K562 (cell line): ENCODE data around the gene DROSHA. TPM values are rescaled to one million over a fixed set of nuclear protein-coding genes. Genes with fewer than 3 reads are reported as not detected.

ENCODE experiments used
- MGA ChIP-seq: fragments of 450-650 bp; IDR thresholded peaks from 2 replicates; pipeline ENCODE4 v1.6.1; 2016; ENCODE audit warnings: mild to moderate bottlenecking, moderate library complexity
- ZNF586 ChIP-seq: fragments of 450-650 bp; formaldehyde crosslinking; conservative IDR thresholded peaks from 2 replicates; pipeline ENCODE4 v1.4.0; 2020; ENCODE audit warnings: mild to moderate bottlenecking, moderate library complexity
- ZNF592 ChIP-seq: fragments of 450-650 bp; IDR thresholded peaks from 2 replicates; pipeline ENCODE4 v1.6.1; 2017; ENCODE audit warnings: antibody characterized with exemption, mild to moderate bottlenecking
- polyA plus RNA-seq, 8 experiments: library from polyadenylated mRNA; depleted of rRNA in 4 of 8; stranded (reverse) in 5 of 8; unstranded in 3 of 8; fragments of >200 nt; fragmentation: Nextera tagmentation in 2 of 8; fragmentation: Illumina TruSeq in 1 of 8; extraction: Ambion mirVana in 2 of 8; extraction: Trizol in 1 of 8; gene quantifications; 2 replicates each; pipeline versions ENCODE4 v1.2.1 to v1.2.3, GENCODE V29; 2011 to 2014; ENCODE audit warnings: inconsistent platforms in 1 of 8, missing spikeins in 1 of 8
- total RNA-seq, 7 experiments: library from RNA; depleted of rRNA in 6 of 7; stranded (reverse); fragments of >200 nt in 6 of 7; fragmentation: Illumina TruSeq in 2 of 7; extraction: Trizol in 2 of 7; gene quantifications; 2 replicates each; pipeline versions ENCODE4 v1.2.1 to v1.2.3, GENCODE V29; 2011 to 2021; ENCODE audit warnings: low replicate concordance in 1 of 7

DROSHA gene
- total and polyA plus RNA-seq, 9 of the 15 experiments (the other 6 are each of a cell fraction or from before 2014, with no cell fraction given) = 52.5 to 109 (median 68.9) TPM

- TF ChIP-seq MGA = peak; percentile 49; the same call in 1 of the 2 replicates
- peak; percentile 53; the same call in 1 of the 2 replicates for TF ChIP-seq ZNF592
- no peak for TF ChIP-seq ZNF586 (CRISPR knock-in tag)
These were observed 123.1 kb downstream of the DROSHA start (continued) for GRCh38 chr5:31408814-31409213.
